Urinary bladder (tissue), 4 donors: ENCODE data around the gene HERC3. TPM values are rescaled to one million over a fixed set of nuclear protein-coding genes. Genes with fewer than 3 reads are reported as not detected.

Experiments used
- DNase-seq: peaks from one replicate; pipeline ENCODE4 v3.0.0-alpha.2; 2015; ENCODE audit errors: extremely low spot score
- H3K27ac ChIP-seq: one replicate; pipeline ENCODE4 v1.5.1; 2013; ENCODE audit warnings: low read depth, mild to moderate bottlenecking, moderate library complexity
- H3K36me3 ChIP-seq: one replicate; pipeline ENCODE4 v1.6.1; 2013; ENCODE audit warnings: mild to moderate bottlenecking, moderate library complexity; ENCODE audit not compliant: insufficient read depth
- H3K4me1 ChIP-seq: one replicate; pipeline ENCODE4 v1.6.1; 2013; ENCODE audit warnings: mild to moderate bottlenecking, moderate library complexity; ENCODE audit not compliant: insufficient read depth
- H3K4me3 ChIP-seq: one replicate; pipeline ENCODE4 v1.5.1; 2013; ENCODE audit warnings: low read depth, low read length
- WGBS: extraction: QIAGEN DNeasy Blood & Tissue Kit; methylation state at CpG from one replicate; pipeline ENCODE4 v1.1.7; 2013; 5-methylcytosine and 5-hydroxymethylcytosine counted together
- polyA plus RNA-seq: library from polyadenylated mRNA; stranded (reverse); fragments of 200-250 nt; gene quantifications from one replicate; pipeline ENCODE4 v1.2.3, GENCODE V29; 2013
- total RNA-seq: library from RNA; depleted of rRNA; stranded (reverse); fragments of >200 nt; gene quantifications from one replicate; pipeline ENCODE4 v1.2.3, GENCODE V29; 2014
- donor health status: healthy with polysubstance abuse.
- donor health status: healthy.

The HERC3 gene
- total and polyA plus RNA-seq, 2 donors, result 18.1 to 30.8 TPM

- Histone ChIP-seq H3K4me1 (no peaks in the 10 kb centered on the region), H3K27ac (no peak overlapping the region), H3K4me3 (no peak overlapping the region), H3K36me3 (peaks cover 8% of the 10 kb centered on the region)
- DNase-seq, result no peak
- 89% methylated on average over 2 of the region's 2 CpGs for WGBS
Measured at GRCh38 chr4:88724406-88724805, 132.1 kb downstream of the HERC3 start.

DNA sequence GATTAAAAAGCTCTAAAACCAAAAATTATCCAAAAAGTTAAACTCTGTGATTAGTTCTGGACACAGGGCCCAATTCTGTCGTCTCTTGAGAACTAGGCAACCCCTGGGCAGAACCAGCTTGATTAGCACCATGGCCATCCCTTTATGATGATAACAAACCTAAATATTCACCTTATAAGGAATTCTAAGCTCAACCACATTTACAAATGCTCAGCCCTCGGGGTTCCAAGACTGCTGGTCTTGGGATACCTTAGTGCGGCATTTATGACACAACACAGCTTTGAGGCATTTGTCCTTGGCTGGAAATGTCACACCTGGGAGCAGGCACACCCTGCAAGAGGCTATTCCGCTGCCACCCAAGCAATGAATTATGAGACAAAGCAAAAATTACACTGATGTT lies 132.9 kb downstream of the HERC3 start:
- 84% methylated on average over 4 of the region's 4 CpGs for WGBS
- peaks cover 8% of the 10 kb centered on the region for H3K36me3 ChIP-seq
- DNase-seq, result no peak
- H3K27ac ChIP-seq, result no peak overlapping the region
- no peaks in the 10 kb centered on the region for H3K4me1 ChIP-seq
- no peak overlapping the region for H3K4me3 ChIP-seq

GRCh38 chr4:88725986-88726385 lies 133.7 kb downstream of the HERC3 start:
- peaks cover 8% of the 10 kb centered on the region for H3K36me3 ChIP-seq
- no peaks in the 10 kb centered on the region for H3K4me1 ChIP-seq
- no peak overlapping the region for H3K4me3 ChIP-seq
- DNase-seq, result no peak
- no peak overlapping the region for H3K27ac ChIP-seq
- WGBS, result 82% methylated on average over 2 of the region's 2 CpGs

DNA sequence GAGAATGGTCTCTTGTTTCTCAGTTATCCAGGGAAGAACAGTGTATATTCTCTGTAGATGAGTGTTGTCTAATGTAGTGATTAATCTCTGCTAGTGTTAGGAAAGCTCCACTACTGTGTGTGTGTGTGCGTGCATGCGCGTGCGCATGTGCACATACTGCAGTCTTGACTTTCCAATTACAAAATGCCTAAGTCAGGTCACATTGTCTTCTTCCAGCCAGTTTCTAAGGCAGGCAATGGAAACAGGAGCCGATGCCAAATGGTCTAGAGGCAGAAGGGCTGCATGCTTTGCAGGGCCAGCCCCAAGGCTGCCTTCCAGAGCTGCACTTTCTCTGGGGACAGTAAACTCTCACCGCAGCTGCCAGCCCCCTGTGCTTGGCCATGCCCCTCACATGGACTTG lies 135.9 kb downstream of the HERC3 start:
- H3K36me3 ChIP-seq, result peaks cover 11% of the 10 kb centered on the region
- H3K4me3 ChIP-seq, result no peak overlapping the region
- H3K27ac ChIP-seq, result no peak overlapping the region
- 90% methylated on average over 6 of the region's 6 CpGs for WGBS
- DNase-seq, result no peak
- no peaks in the 10 kb centered on the region for H3K4me1 ChIP-seq

DNA sequence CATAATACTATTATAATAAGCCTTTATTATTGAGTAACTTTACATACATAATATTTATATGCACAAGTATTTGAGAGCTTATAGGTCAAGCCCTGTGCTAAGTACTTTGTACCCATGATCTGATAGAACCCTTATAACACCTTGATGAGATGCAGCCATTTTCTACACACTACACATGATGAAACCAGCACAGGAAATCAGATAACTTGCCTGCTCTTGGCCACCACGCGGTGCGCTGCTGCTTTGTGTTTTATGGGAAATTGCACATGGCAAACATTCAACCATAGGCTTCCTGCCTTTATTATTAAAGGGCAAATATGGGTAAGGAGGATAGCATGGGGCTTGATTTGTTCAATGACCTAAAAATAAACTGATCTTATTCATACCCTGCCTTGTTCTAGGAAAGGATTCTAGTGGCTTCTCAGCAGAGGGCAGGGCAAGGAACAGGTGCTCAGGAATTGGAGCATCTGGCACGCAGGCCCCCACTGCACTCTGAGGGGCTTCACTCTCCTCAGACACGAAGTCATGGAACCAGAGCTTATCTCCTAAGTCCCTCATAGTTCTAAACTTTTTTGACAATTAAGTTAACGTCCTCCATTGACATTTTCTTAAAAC lies 137.0 kb downstream of the HERC3 start:
- Histone ChIP-seq H3K27ac (no peak overlapping the region), H3K4me3 (no peak overlapping the region), H3K4me1 (no peaks in the 10 kb centered on the region), H3K36me3 (peaks cover 9% of the 10 kb centered on the region)
- DNase-seq, result no peak
- WGBS, result 84% methylated on average over 6 of the region's 6 CpGs

GRCh38 chr4:88730811-88731210 lies 138.5 kb downstream of the HERC3 start:
- no peaks in the 10 kb centered on the region for H3K4me1 ChIP-seq
- no peak for DNase-seq
- 93% methylated on average over 5 of the region's 5 CpGs for WGBS
- peaks cover 9% of the 10 kb centered on the region for H3K36me3 ChIP-seq
- no peak overlapping the region for H3K4me3 ChIP-seq
- no peak overlapping the region for H3K27ac ChIP-seq

- 88% methylated on average over 4 of the region's 4 CpGs for WGBS
- Histone ChIP-seq H3K4me1 (no peaks in the 10 kb centered on the region), H3K36me3 (peaks cover 9% of the 10 kb centered on the region), H3K27ac (no peak overlapping the region), H3K4me3 (no peak overlapping the region)
- no peak for DNase-seq
Measured at GRCh38 chr4:88731381-88731780, 139.1 kb downstream of the HERC3 start.

DNA sequence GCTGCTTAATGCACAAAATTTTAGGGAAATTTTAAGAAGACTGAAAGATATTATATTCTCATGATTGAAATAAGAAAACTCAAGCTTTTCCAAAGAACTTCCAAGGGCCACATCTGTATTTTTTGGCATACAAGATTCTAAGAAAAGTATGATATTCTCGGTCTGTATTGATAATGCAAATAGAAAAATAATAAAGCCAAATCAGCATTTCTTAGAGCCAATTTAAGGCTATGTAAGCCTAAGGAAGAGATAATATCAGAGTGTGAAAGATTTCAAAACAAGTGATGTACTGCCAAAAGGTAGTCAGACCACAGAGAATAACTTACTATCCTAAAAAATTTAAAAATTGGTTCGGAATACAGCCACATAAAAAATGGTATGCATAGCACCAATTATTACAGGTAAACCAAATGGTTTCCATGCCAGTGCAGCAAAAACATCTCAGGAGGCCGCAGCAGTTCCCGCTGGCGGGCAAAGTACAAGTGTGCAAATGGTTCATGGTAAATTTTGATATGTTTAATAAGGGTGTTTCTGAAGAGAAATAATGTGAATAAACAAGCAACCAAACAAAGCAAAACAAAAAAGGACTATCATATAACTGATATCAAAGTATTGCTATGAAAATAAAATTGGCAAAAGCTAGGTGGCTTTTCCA lies 140.6 kb downstream of the HERC3 start:
- Histone ChIP-seq H3K4me1 (no peaks in the 10 kb centered on the region), H3K4me3 (no peak overlapping the region), H3K27ac (no peak overlapping the region), H3K36me3 (peaks cover 9% of the 10 kb centered on the region)
- 93% methylated on average over 5 of the region's 5 CpGs for WGBS
- no peak for DNase-seq

GRCh38 chr4:88734403-88734949 lies 142.2 kb downstream of the HERC3 start:
- Histone ChIP-seq H3K4me3 (no peak overlapping the region), H3K4me1 (no peaks in the 10 kb centered on the region), H3K36me3 (peaks cover 3% of the 10 kb centered on the region), H3K27ac (peak overlapping the region; percentile 16)
- no peak for DNase-seq
- whole genome bisulfite sequencing, result 79% methylated on average over 3 of the region's 3 CpGs

DNA sequence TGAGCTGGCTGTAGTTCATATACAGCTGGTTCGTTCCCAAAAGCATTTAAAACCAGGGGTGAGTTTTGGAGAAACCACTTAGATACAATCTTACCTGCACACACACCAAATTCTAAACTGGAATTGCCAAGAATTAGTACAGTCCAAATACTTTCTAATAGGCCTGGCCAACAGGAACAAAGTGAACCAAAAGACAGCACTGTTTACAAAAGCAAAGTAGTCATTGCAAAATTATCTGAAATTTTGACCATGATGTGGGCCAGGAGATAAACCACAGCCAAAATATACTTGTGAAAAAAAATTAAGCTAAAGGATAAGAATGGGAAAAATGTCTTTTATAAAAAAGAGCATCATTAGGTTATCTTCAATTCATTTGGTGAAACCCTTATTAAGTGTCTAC lies 143.3 kb downstream of the HERC3 start:
- no peak overlapping the region for H3K4me3 ChIP-seq
- H3K4me1 ChIP-seq, result no peaks in the 10 kb centered on the region
- peaks cover 3% of the 10 kb centered on the region for H3K36me3 ChIP-seq
- H3K27ac ChIP-seq, result no peak overlapping the region
- DNase-seq, result no peak
- 60% methylated on average over 1 of the region's 1 CpG for WGBS

GRCh38 chr4:88736264-88736663 lies 144.0 kb downstream of the HERC3 start:
- no peak for DNase-seq
- H3K36me3 ChIP-seq, result peaks cover 3% of the 10 kb centered on the region
- WGBS, result 83% methylated on average over 3 of the region's 3 CpGs
- H3K4me1 ChIP-seq, result no peaks in the 10 kb centered on the region
- H3K4me3 ChIP-seq, result no peak overlapping the region
- no peak overlapping the region for H3K27ac ChIP-seq

GRCh38 chr4:88737307-88737941 lies 145.1 kb downstream of the HERC3 start:
- Histone ChIP-seq H3K27ac (no peak overlapping the region), H3K4me1 (no peaks in the 10 kb centered on the region), H3K36me3 (no peaks in the 10 kb centered on the region), H3K4me3 (no peak overlapping the region)
- 53% methylated on average over 14 of the region's 14 CpGs for WGBS
- peak; percentile 54 for DNase-seq

DNA sequence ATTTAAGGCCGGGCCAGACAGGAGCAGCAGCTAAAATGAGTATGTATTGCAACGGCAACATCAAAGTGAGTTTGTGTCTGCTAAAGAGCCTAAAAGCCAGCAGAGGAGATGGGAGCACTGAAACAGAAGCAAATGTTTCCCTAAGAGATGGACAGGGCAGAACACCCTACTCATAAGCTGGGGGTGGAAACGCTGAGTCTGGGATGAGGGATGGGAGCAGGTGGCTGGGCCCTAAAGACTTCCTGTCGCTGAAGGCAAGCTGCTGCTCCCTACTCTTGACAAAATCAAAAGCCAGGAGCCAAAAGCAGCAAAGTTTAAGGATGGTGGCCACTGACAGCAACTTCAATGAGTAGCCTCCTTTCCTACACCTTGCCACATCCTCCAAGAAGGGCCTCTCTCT lies 145.9 kb downstream of the HERC3 start:
- H3K27ac ChIP-seq, result no peak overlapping the region
- DNase-seq, result no peak
- no peaks in the 10 kb centered on the region for H3K4me1 ChIP-seq
- WGBS, result 89% methylated on average over 4 of the region's 4 CpGs
- no peak overlapping the region for H3K4me3 ChIP-seq
- H3K36me3 ChIP-seq, result no peaks in the 10 kb centered on the region

GRCh38 chr4:88742561-88742960 lies 150.3 kb downstream of the HERC3 start:
- 70% methylated on average over 2 of the region's 2 CpGs for WGBS
- peaks cover 5% of the 10 kb centered on the region for H3K36me3 ChIP-seq
- H3K4me3 ChIP-seq, result no peak overlapping the region
- no peak for DNase-seq
- H3K4me1 ChIP-seq, result no peaks in the 10 kb centered on the region
- no peak overlapping the region for H3K27ac ChIP-seq
